ENCODE data around the gene STK33. TPM values are rescaled to one million over a fixed set of nuclear protein-coding genes. Genes with fewer than 3 reads are reported as not detected.

STK33 gene
- total RNA-seq, 1 donor from 2014 or later = 0.62 TPM

DNA sequence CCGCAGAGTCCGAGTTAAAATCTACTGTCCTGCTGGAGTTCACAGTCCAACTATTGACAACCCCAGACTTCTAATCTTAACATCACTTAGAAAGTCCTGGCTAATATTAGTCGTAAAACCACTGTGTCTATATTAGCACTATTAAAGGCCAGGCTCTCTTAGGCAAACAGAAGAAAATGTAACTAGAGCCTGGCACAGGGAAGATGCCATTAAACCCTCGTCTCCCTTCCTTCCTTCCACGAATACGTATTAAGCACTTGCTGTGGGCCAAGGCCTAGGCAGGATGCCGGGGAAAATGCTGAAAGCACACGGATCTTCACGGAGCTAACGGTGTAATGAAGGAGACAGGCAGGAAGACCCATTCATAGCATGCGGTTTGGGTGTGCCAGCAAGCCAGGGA is 248.8 kb downstream of the STK33 start:
- no peak overlapping the region for H3K4me3 Mint-ChIP-seq
- H3K27ac Mint-ChIP-seq = no peak overlapping the region
- H3K27me3 Mint-ChIP-seq (ENCODE audit: insufficient read depth) = peaks cover 2% of the 10 kb centered on the region
- H3K4me1 Mint-ChIP-seq (ENCODE audit: low read depth) = no peaks in the 10 kb centered on the region
- peaks cover 6% of the 10 kb centered on the region for H3K9me3 Mint-ChIP-seq
- intact Hi-C loops (cut with micrococcal nuclease) = no loop called here
- no peak for DNase-seq (ENCODE audit: low spot score)
- H3K36me3 Mint-ChIP-seq (ENCODE audit: low read depth) = no peaks in the 10 kb centered on the region

DNA sequence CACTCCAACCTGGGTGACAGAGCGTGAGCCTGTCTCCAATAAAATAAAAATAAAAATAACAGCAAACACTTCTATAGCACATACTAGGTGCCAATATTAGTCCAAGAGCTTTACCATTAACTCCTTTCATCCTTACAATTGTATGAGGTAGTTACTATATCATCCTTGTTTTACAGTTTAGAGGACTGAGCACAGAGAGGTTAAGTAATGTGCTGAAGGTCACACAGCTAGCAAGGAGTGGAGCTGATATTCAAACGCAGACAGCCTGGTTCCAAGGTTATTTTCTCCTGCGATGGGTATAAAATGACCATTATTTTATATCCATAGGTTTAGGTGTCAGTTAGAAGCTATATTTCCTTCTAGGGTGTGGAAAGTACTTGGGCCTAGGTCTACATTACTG is 249.7 kb downstream of the STK33 start:
- no peak for DNase-seq (ENCODE audit: low spot score)
- Mint-ChIP-seq H3K36me3 (ENCODE audit: low read depth) (no peaks in the 10 kb centered on the region), H3K4me1 (ENCODE audit: low read depth) (no peaks in the 10 kb centered on the region), H3K4me3 (no peak overlapping the region), H3K9me3 (peaks cover 6% of the 10 kb centered on the region), H3K27ac (no peak overlapping the region), H3K27me3 (ENCODE audit: insufficient read depth) (peaks cover 2% of the 10 kb centered on the region)
- intact Hi-C loops (cut with micrococcal nuclease) = no loop called here

DNA sequence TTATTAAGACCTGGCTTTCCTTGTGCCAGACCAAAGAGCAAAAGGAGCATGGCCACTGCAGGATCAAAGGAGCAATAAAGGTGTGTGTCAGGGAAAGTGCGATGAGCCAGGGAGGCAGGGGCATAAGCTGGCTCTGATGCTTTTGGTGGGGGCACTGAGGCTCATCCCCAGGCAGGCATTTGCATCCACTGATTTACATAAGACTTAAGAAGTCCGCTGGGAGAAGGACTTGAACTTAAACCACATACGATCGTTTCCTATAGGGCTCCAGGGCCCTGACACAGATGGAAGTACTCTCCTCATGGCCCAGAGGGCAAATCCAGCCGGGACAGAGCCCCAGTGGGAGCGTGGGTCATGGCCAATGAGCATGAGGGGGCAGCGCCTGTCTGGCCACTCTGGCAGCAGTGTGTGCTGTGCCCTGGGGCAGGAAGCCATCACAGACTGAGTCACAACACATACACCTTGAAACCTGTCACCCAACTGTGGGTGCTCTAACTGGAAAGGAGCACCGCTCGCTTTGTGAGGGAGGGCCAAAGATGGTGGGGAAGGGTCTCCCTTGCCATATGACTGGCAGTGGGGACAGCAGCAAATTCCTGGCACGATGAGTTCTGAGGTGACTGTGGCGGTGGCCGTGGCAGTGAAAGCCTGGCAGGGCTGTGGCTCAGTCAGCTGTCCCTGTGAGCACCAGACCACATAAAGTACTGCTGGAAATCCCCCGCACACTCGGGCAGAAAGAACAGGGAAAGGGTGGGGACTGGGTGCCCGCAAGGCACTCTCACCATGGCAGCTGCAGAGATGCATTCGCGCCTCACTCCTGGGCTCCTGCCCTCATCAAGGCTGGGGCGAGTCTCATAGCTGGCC is 251.0 kb downstream of the STK33 start:
- intact Hi-C loops (cut with micrococcal nuclease) = no loop called here
- Mint-ChIP-seq H3K27me3 (ENCODE audit: insufficient read depth) (peaks cover 2% of the 10 kb centered on the region), H3K4me3 (no peak overlapping the region), H3K9me3 (peaks cover 4% of the 10 kb centered on the region), H3K27ac (no peak overlapping the region), H3K4me1 (ENCODE audit: low read depth) (peaks cover under 1% of the 10 kb centered on the region), H3K36me3 (ENCODE audit: low read depth) (no peaks in the 10 kb centered on the region)
- no peak for DNase-seq (ENCODE audit: low spot score)

DNA sequence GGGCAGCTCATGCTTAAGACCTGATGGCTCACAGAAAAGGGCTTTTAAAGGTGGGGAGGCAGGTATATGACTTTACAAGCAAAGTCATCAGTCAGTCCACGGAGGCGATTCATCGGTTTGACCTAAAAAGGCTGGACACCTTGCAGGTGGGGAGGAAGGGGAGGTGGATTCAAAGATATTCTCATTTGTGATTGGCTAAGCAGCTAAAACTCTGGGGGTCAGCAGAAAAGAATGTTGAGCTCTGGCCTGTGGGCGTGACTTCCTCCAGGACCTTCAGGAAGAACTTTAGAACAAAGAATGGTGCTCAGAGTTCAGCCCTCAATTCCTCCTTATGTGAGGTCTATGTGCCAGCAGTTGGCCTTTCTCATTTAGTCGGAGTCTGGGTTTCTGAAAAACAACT is 252.0 kb downstream of the STK33 start:
- Mint-ChIP-seq H3K9me3 (no peaks in the 10 kb centered on the region), H3K4me3 (no peak overlapping the region), H3K27me3 (ENCODE audit: insufficient read depth) (peaks cover 2% of the 10 kb centered on the region), H3K4me1 (ENCODE audit: low read depth) (peaks cover 6% of the 10 kb centered on the region), H3K27ac (no peak overlapping the region), H3K36me3 (ENCODE audit: low read depth) (no peaks in the 10 kb centered on the region)
- intact Hi-C loops (cut with micrococcal nuclease) = no loop called here
- no peak for DNase-seq (ENCODE audit: low spot score)

Other genes with a start within 250 kb of the STK33 start
- 11.7 and 14.2 TPM in 2 replicates for gene TRIM66, start 88.4 kb upstream of the STK33 start, total RNA-seq
- gene RPL27A, start 88.6 kb upstream of the STK33 start, total RNA-seq = 679 and 691 TPM in 2 replicates